ENCODE data around the gene TPSG1. TPM values are rescaled to one million over a fixed set of nuclear protein-coding genes. Genes with fewer than 3 reads are reported as not detected.
"Not testable (repeated sequence)": the region's sequence is repeated elsewhere in the genome, so short reads cannot be mapped to it uniquely, and the experiment has no call there.

The TPSG1 gene
- total RNA-seq, result not detected
- polyA plus RNA-seq, result under 1 TPM in 1 of 3 donors, not detected in 2; 0.08 TPM
- long read RNA-seq, donor 1, result 0 reads
- long read RNA-seq, donor 2, result 0 reads

- no peak within 1 kb of the TSS for H3K4me3 ChIP-seq
- intact Hi-C loops (cut with DNase I), result no loop called here
- 52 to 78% (median 60%) methylated on average over 9 to 10 of the region's 10 CpGs for WGBS, 3 donors
- no peaks in the 10 kb centered on the region for H3K9me3 ChIP-seq
- no peaks in the 10 kb centered on the region for H3K4me1 ChIP-seq
- ATAC-seq, result no peak
- no peaks in the 10 kb centered on the region for H3K36me3 ChIP-seq (ENCODE audit: insufficient read depth in 1 of 2, low read depth in 1 of 2)
- peak in 1 of 2 donors; percentile 49 for DNase-seq
- peaks cover 0 to 15% (median 2%) of the 10 kb centered on the region in 3 donors for H3K27me3 ChIP-seq (ENCODE audit: insufficient read depth in 3 of 3, low read length in 2 of 3)
- TF ChIP-seq, protein P1, sequence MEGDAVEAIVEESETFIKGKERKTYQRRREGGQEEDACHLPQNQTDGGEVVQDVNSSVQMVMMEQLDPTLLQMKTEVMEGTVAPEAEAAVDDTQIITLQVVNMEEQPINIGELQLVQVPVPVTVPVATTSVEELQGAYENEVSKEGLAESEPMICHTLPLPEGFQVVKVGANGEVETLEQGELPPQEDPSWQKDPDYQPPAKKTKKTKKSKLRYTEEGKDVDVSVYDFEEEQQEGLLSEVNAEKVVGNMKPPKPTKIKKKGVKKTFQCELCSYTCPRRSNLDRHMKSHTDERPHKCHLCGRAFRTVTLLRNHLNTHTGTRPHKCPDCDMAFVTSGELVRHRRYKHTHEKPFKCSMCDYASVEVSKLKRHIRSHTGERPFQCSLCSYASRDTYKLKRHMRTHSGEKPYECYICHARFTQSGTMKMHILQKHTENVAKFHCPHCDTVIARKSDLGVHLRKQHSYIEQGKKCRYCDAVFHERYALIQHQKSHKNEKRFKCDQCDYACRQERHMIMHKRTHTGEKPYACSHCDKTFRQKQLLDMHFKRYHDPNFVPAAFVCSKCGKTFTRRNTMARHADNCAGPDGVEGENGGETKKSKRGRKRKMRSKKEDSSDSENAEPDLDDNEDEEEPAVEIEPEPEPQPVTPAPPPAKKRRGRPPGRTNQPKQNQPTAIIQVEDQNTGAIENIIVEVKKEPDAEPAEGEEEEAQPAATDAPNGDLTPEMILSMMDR (IDR thresholded peaks at IDR 0.05), result no peak
- H3K27ac ChIP-seq, result no peak within 1 kb of the TSS
Measured at GRCh38 chr16:1225051-1225451, at the start of gene TPSG1. Gene TPSG1, minus strand, starts transcription at chr16:1225268. Its CDS starts 16 bp downstream, at chr16:1225252.

GRCh38 chr16:1274767-1275166, 49.7 kb upstream of the TPSG1 start:
- Histone ChIP-seq H3K4me3 (no peak overlapping the region), H3K27me3 (ENCODE audit: insufficient read depth in 3 of 3, low read length in 2 of 3) (peaks cover 0 to 47% (median 22%) of the 10 kb centered on the region in 3 donors), H3K9me3 (no peaks in the 10 kb centered on the region), H3K27ac (no peak overlapping the region), H3K4me1 (no peaks in the 10 kb centered on the region), H3K36me3 (ENCODE audit: insufficient read depth in 1 of 2, low read depth in 1 of 2) (no peaks in the 10 kb centered on the region)
- ATAC-seq, result no peak
- WGBS, 3 donors, result 90 to 95% (median 94%) methylated on average over 6 to 7 of the region's 7 CpGs
- TF ChIP-seq, protein P1 (IDR thresholded peaks at IDR 0.05), result no peak
- DNase-seq, result no peak
- intact Hi-C loops (cut with DNase I), result no loop called here

GRCh38 chr16:1273816-1274215, 48.7 kb upstream of the TPSG1 start:
- no peaks in the 10 kb centered on the region for H3K9me3 ChIP-seq
- H3K4me3 ChIP-seq, result no peak overlapping the region
- TF ChIP-seq, protein P1 (IDR thresholded peaks at IDR 0.05), result no peak
- WGBS, 3 donors, result 90 to 94% (median 90%) methylated on average over 15 of the region's 15 CpGs
- no peaks in the 10 kb centered on the region for H3K4me1 ChIP-seq
- H3K36me3 ChIP-seq (ENCODE audit: insufficient read depth in 1 of 2, low read depth in 1 of 2), result no peaks in the 10 kb centered on the region
- intact Hi-C loops (cut with DNase I), result no loop called here
- H3K27ac ChIP-seq, result no peak overlapping the region
- peaks cover 0 to 44% (median 18%) of the 10 kb centered on the region in 3 donors for H3K27me3 ChIP-seq (ENCODE audit: insufficient read depth in 3 of 3, low read length in 2 of 3)
- ATAC-seq (no peak), DNase-seq (no peak)

DNA sequence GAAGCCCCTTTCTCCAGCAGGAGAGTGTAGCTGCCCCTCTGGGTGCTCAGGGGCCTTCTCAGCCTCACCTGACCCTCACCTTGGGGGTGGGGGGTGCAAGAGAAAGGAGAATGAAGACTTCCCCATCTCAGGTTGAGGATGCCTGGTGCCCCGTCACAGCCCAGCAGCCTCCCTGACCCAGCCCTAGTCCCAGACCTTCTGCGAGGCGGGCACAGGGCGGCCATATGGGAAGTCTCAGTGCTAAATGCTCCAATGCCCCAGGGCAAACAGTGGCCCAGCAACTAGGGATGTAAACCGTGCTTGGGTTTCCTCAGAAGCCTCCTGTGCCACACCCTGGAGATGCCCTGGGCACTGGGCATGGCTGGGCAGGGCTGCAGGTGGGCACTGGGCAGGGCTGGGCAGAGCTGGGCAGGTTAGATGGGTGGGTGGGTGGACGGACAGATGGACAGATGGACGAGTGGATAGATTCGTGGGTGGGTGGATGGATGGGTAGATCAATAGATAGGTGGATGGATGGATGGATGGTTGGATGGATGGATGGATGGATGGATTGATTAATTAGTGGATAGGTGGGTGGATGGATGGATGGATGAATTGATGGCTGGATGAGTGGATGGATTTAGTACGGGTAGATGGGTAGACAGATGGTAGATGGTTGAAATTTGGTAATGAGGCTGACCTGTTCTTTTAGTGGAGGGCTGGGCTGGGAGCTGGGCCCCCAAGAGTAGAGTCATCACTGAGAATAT, 47.6 kb upstream of the TPSG1 start:
- no peak overlapping the region for H3K4me3 ChIP-seq
- peak in 2 of 4 donors; percentile 5 to 12 for ATAC-seq
- DNase-seq, result no peak
- intact Hi-C loops (cut with DNase I), result no loop called here
- H3K27ac ChIP-seq, result no peak overlapping the region
- no peaks in the 10 kb centered on the region for H3K36me3 ChIP-seq (ENCODE audit: insufficient read depth in 1 of 2, low read depth in 1 of 2)
- no peaks in the 10 kb centered on the region for H3K9me3 ChIP-seq
- TF ChIP-seq, protein P1 (IDR thresholded peaks at IDR 0.05), result no peak
- WGBS, 3 donors, result 50 to 71% (median 51%) methylated on average over 9 of the region's 9 CpGs
- no peaks in the 10 kb centered on the region for H3K4me1 ChIP-seq
- peaks cover 0 to 32% (median 13%) of the 10 kb centered on the region in 3 donors for H3K27me3 ChIP-seq (ENCODE audit: insufficient read depth in 3 of 3, low read length in 2 of 3)

- H3K9me3 ChIP-seq; H3K4me1 ChIP-seq; intact Hi-C loops (cut with DNase I); H3K4me3 ChIP-seq; H3K36me3 ChIP-seq (ENCODE audit: insufficient read depth in 1 of 2, low read depth in 1 of 2); H3K27ac ChIP-seq: not testable (repeated sequence)
- peak in 3 of 4 donors; percentile 36 to 60 (median 39) for ATAC-seq
- peak in 1 of 2 donors; percentile 40 for DNase-seq
- 10 to 12% (median 12%) methylated on average over 15 to 19 of the region's 19 CpGs for WGBS, 3 donors
- H3K27me3 ChIP-seq (ENCODE audit: insufficient read depth in 3 of 3, low read length in 2 of 3), result peaks cover 0 to 24% (median 8%) of the 10 kb centered on the region in 3 donors
Measured at GRCh38 chr16:1271724-1272413, 46.8 kb upstream of the TPSG1 start.
